Brain pericyte (primary cell): ENCODE data around the gene ACSBG1.
A peak's percentile ranks its signal among the peaks of the same experiment; 100 is the strongest.
"Not testable (repeated sequence)": the region's sequence is repeated elsewhere in the genome, so short reads cannot be mapped to it uniquely, and the experiment has no call there.

ENCODE experiments used
- DNase-seq: peaks from one replicate; pipeline ENCODE4 v3.0.0-alpha.2; 2012; ENCODE audit warnings: low read depth, low spot score

The ACSBG1 gene

DNA sequence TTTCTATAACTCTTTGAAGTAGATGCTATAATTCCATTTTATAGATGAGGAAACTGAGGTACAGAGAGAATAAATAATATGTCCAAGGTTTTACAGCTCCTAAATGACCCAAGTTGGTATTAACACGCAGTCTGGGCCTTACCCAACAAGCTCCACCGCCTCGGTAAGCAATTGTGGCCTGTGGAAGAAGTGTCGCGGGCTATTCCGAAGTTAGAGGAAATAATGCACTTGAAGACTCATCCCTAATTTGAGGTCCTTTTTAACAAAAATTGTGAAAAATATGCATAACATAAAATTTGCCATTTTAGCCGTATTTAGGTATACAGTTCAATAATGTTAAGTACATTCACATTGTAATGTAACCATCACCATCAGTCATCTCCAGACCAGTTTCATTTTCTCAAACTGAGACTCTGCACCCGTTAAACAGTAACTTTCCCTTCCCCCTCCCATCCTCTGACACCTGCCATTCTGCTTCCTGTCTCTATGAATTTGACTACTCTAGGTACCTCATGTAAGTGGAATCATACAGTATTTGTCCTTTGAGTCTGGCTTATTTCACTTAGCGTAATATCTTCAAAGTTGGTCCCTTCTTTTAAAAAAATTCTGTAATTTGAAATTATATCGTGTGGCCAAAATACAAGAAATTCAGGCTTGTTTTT, 67.0 kb downstream of the ACSBG1 start:
- DNase-seq = no peak

- no peak for DNase-seq
These were observed 70.4 kb downstream of the ACSBG1 start for GRCh38 chr15:78164010-78164409.

GRCh38 chr15:78162038-78162437, 72.3 kb downstream of the ACSBG1 start:
- DNase-seq = no peak

- DNase-seq = no peak
These were observed 75.0 kb downstream of the ACSBG1 start for GRCh38 chr15:78159395-78159794.

DNA sequence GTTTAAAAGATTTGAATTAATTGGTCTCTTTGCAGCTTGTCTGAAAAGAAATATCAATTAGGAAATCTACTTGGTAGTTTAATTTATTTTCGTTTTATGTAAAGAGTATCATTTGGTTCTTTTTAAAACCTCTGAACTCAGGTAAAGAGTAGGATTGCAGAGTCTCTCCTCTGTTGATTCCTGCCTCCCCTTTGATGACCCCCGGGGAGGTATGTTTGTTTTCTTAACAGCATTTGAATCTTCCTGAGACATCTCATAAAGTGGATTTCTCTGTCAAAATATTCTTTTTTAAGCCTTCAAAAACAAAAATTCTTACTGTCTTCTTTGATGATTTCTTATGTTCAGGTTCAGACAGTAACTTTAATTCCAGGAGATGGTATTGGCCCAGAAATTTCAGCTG, 77.2 kb downstream of the ACSBG1 start:
- no peak for DNase-seq

GRCh38 chr15:78156653-78157052, 77.7 kb downstream of the ACSBG1 start:
- DNase-seq = no peak

- DNase-seq = no peak
These were observed 78.9 kb downstream of the ACSBG1 start for GRCh38 chr15:78155355-78155939.

DNA sequence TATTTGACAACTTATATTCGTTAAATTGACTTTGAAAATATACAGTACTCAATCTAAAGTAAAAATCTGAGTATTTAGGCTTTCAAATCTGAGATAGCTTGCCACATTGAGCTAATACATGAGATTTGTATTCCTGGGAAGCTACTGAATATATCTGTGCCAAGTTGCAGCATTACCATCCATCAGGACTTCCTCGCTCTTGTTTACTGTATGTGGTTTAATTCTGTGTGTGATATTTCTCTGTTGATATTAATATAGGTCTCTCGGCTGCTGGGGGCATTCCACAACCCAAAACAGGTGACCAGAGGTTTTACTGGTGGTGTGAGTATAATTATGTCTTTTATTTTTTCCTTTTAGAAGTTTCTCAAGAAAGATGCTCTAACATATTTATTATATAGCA, 79.4 kb downstream of the ACSBG1 start:
- DNase-seq = no peak

DNA sequence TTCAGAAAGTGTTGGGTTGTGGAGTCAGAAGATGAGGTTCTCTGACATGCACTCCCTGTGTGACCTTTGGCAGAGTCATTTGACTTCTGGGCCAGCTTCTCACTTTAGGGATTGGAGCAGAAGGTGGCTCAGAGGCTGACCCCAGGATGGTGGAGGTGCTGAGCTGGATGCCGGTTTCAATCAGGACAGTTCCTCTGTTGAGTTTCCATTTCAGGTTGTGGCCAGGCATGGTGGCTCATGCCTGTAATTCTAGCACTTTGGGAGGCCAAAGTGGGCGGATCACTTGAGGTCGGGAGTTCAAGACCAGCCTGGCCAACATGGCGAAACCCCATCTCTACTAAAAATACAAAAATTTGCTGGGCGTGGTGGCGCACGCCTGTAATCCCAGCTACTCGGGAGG, 83.3 kb downstream of the ACSBG1 start:
- not testable (repeated sequence) for DNase-seq

- no peak for DNase-seq
These were observed 84.3 kb downstream of the ACSBG1 start for GRCh38 chr15:78149805-78150751.

DNA sequence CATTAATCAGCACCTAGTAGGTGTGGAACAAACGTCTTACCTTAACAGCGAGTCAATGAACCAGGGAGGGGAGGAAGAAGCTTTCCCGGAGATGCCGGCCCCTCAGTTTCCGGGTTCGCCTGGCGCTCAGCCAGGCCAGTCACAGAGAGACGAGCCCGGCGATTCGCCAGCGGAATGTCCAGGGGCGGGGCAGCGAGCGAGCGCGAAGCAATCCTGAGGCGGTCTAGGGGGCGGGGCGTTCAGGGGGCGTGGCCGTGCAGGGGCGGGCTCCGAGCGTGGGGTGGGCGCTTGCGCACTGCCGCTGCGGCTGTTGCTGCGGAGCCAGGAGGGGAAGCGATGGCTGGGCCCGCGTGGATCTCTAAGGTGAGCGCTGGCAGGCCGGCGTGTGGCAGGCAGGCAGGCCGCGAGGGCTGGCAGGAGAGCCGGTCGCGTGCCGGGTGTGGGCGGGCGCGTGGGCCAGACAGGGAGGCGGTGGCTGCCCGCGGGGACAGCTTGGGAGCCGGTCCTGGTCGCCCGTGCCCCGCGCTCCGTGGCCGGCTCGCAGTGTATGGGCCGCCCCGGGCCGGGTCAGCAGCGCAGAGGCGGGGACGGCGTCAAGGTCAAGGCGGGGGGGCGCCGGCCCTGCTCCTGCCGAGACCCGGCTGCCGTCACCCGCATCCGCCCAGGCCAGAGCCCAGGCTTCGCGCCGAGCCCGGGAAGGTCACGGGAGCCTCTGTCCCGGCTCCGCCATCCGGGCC, 85.1 kb downstream of the ACSBG1 start, which contains the start of gene IDH3A:
Gene IDH3A (plus strand): TSS at position 295 of the 737 bp plus-strand sequence. CDS start 42 bp downstream, at position 337.
- DNase-seq = peak; percentile 88

DNA sequence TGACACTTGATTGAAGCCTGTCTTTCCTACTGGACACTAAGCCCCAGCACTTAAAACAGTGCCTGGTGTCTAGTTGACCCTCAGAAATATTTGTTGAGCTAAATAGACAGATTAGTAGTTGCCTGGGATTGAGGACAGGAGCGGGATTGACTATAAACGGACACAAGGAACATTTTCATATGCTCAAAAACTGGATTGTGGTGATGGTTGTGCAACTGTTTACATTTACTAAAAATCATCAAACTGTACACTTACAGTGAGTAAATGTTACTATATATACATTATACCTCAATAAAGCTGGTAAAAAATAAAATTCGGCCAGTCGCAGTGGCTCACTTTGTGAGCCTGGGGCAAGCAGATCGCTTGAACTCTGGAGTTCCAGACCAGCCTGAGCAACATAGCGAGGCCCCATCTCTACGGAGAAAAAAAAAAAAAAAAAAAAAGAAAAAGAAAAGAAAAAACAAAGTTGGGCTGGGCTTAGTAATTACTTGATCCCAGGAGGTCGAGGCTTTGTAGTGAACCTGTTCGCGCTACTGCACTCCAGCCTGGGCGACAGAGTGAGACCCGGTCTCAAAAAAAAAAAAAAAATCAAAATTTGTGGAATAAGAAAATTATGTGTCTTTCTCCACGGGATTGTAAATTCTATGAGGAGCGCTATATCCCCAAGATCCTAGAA, 85.8 kb downstream of the ACSBG1 start:
- DNase-seq = no peak

GRCh38 chr15:78147566-78147965, 86.8 kb downstream of the ACSBG1 start:
- DNase-seq = no peak

GRCh38 chr15:78146425-78147154, 87.8 kb downstream of the ACSBG1 start:
- no peak for DNase-seq

GRCh38 chr15:78142332-78142731, 92.0 kb downstream of the ACSBG1 start:
- no peak for DNase-seq

GRCh38 chr15:78140292-78140691, 94.1 kb downstream of the ACSBG1 start:
- DNase-seq = no peak

GRCh38 chr15:78139578-78139977, 94.8 kb downstream of the ACSBG1 start:
- DNase-seq = no peak

DNA sequence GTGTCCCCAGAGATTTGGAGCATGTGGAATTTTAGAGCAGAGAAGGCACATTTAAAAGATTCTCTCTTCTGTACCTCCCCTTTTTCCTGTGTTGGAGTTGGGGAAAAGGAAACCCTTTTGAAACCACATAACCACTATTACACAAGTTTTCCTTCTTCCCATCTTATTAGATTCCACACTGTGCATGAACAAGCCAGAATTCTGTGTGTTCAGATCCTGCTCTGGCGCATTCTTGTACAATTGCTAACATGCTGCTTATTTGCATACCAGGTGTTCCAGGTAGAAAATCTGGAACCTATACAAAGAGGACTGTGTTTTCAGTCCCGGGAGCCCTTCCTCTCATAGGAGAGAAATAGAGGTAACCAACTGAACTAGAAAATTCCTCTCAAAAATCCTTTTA, 100.6 kb downstream of the ACSBG1 start:
- no peak for DNase-seq

- no peak for DNase-seq
These were observed 102.9 kb downstream of the ACSBG1 start, which contains the start of gene CIB2 for GRCh38 chr15:78131295-78132061. Gene CIB2, minus strand, starts transcription at chr15:78131445. Its CDS starts 230 bp downstream, at chr15:78131215.
